GM19351 (cell line): ENCODE data around the gene SLC5A6.

Source experiments
- ATAC-seq: cut with Tn5 transposase; IDR thresholded peaks from one replicate; pipeline ENCODE4 v1.9.1; 2021; ENCODE audit warnings: mild to moderate bottlenecking, moderate library complexity; ENCODE audit not compliant: unreplicated experiment

SLC5A6 gene

DNA sequence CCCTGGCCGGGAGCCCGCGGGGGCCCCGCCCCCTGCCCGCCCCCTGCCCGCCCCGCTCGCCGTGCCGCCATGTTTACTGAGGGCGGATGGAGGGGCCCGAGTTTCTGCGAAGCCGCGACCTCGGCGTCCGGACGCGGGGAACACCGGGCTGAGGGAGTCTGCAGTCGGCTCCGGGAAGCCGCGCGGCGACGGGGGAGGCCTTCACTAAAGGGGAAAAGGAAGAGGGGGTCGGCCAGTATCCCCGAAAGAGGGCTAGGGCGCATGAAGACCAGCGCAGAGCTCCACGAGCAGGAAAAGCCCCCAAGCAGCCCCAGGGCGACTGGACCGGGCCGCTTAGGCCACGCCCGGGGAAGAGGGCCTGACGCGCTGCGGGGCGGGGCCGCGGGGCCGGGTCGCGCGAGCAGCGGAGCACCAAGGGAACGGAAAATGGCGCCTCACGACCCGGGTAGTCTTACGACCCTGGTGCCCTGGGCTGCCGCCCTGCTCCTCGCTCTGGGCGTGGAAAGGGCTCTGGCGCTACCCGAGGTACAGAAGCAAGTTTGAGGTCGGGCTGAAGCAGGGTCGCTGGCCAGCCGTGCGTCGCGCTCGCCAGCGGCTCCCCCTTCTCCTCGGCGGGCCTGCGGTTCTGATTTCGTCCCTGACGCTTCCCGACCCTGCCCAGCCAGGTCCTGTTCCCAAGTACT lies at the start of gene SLC5A6, which contains the start of gene ATRAID:
Gene SLC5A6, minus strand, starts transcription at position 326 of the 683 bp plus-strand sequence. CDS start 4,618 bp downstream, outside the sequence.
Gene ATRAID, plus strand, starts transcription at position 99 of the 683 bp plus-strand sequence. Its CDS starts 328 bp downstream, at position 427.
- peak; percentile 78 for ATAC-seq

DNA sequence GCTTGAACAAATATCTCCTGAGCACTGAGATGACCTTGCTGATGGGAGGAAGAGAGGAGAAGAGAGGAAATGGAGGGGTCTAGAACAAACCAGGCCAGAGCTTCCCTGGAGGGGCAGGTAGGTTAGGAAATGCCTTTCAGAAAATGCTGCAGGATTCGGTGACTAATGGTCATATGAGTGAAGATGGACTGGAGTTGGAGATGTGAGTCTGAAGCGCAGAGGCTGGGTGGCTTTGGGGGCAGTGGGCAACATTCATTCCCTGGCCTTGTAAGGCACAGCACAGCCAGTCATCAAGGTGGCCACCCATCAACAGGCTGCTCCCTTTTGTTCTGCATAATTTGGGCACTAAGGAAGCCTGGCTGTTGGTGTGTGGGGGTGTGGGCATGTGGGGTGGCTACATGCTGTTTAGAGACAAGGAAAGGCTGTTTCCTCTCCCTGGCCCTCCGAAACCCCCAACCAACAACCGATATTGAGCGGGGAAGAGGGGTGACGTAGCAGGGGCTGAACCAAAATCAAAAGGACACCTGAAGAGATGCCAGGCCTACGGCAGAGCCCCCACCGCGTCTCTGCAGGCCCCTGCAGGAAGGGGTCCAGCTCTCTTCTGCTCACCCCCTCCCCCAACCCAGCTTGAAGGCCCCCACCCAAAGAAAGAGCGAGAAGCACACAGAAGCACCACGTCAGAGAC lies 49.3 kb upstream of the SLC5A6 start:
- no peak for ATAC-seq

DNA sequence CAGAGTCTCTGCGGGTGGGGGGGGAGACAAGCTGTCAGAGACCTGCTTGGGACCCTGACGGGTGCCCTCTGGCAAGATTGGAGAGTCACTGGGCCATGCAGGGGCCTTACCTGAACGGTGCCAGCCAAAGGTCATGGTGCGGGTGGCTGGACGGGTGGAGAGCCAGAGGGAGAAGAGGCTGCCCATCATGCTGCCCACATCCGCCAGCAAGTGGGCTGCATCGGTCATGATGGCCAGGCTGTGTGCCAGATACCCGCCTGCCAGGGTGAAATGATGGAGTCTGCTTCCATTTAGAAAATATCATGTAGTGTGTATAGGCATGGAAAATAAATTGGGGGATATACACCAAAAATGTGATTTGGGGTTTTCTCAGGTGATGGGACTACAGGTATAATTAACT lies 46.0 kb upstream of the SLC5A6 start:
- ATAC-seq = no peak

DNA sequence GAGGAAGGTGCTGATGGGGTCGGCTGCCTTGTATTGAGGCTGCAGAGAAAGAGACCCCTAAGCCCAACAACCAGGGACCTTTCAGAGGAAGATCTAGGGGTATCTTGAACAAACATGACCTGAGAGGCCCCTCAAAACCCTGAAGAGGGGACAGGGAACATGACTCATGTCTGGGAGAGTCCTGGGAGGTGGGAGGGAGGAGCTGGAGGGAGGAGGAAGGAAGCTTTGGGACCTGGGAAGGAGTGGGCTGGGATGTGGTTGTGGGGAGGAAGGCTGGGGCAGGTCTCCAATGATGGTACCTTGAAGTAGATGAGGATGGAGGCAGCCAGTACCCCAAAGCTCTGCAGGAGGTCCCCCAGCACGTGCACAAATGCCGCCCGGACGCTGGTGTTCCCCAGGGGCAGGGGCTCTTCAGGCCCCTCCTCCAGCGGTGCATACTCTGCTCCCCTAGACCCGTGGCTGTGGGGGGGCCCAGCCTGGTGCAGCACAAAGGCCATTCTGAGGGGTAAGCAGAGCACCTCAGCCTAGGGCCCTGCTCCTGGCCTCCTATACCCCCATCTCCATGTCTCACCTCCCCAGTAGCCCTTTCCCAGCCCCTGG lies 44.9 kb upstream of the SLC5A6 start:
- no peak for ATAC-seq

DNA sequence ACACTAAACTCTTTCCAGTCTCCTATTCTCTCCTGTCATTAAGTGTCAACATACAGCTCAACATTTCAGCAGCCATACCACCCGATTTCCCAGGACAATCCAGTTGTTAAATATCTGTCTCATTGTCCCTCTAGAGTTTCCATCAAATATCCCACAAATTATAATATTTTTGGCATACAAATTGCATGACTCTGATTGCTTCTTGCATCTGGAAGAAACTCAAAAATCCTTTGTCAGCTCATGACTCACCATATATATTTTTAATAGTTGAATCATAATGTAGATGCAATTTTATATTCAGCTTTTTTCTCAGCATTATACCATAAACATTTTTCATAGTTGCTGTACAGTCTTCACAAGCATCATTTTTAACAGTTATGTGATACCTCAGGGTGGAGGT lies 43.6 kb upstream of the SLC5A6 start:
- ATAC-seq = no peak

DNA sequence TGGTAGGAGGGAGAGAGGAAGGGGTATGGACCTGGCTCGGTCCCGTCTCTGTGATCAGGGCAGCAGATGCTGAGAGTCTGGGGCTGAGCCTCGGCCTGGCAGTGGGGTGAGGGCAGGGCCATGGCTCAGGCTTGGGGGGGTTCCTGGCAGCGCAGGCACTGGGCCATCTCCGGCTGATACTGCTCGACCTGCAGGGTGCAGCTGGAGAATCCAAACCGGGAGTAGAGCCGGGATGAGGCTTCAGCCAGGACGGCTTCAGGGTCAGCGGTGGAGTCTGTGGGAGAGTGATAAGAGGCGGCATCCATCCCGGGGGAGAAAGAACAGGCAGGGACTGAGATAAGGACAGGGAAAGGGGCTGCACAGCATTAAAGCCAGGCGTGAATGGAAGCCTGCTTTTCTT lies 43.1 kb upstream of the SLC5A6 start:
- no peak for ATAC-seq

DNA sequence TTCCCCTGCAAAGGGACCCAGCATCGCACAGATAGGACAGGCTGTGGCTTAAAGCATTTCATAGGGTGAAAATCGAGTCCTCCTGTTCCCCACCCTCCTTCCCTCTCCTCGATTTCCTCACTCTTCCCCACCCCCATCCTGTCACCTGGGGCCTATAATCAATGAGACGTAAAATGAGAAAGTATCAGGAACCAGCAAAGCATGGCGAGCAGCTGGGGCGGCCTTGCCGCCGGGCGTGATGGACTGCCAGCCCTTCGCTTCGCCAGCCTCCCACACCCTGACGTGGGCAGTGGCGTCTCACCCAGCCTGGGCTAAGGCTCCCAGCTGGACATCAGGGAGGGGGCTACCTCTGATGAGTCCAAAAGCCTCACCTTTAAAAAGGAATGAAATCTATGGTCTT lies 39.7 kb upstream of the SLC5A6 start:
- ATAC-seq = no peak

DNA sequence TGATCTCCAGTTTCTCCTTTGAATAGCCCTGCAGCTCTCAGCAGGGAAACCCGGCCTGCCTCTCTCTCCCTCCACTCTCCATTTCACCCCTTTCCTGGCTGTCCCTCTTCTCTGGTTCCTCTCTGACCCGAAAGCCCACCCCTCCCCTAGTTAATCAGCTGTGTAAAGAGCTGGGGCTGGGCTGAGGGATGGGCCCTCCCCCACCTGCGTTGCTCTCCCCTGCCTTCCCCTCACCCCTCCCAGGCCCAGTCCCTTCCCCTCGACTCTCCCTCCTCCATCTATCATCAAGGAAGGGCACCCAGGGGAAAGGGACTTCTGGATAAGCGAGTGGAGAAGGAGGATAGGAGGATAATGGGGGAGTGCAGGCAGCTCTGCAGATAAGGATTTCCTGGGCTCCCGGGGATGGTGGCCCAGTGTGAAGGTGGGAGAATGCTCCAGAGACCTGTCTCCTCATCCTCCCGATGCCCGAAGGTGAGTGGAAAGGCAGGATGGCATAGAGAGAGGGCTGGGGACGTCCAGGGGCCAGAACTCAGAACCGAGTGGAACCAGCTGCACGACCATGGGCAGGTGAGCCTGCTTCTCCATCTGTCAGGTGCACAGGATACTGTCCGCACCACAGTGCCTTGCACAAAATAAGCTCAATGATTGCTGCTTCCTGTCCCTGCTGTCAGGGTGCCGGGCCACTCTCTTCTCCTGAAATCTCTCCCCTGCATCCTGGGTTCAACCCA lies 38.7 kb upstream of the SLC5A6 start:
- ATAC-seq = no peak

DNA sequence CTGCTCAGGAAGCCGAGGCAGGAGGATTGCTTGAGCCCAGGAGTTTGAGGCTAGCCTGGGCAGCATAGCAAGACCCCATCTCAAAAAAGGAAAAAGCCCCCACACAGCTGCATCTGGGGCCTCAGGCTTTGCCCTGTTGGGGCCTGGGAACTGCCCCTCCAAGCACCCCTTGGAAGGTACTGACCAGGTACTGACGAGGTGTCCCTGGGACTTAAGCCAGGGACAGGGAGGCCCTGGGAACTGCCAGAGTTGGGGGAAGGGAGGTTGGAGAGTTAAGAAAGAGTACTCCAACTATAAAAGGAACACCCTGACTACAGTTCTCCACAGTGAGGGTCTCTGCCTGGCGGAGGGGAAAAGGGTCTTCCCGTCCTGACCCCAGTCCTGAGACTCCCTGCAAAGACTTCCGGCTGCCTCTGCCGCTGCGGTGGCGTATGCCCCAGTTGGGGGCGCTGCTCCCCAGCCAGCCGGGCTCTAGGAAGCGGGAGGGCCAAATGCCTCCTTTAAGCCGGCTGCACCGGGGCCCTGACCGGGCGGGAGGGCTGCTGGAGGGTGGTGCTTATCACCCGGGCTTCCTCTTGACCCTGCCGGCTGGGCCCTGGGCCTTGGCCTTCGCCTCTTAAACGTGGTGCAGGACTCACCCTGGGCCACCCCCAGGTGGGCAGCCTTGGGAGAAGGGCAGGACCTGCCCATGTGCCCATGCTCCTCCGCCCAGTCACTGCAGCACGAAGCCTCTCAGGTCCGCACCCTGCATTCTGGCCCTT lies 38.0 kb upstream of the SLC5A6 start:
- ATAC-seq = no peak

DNA sequence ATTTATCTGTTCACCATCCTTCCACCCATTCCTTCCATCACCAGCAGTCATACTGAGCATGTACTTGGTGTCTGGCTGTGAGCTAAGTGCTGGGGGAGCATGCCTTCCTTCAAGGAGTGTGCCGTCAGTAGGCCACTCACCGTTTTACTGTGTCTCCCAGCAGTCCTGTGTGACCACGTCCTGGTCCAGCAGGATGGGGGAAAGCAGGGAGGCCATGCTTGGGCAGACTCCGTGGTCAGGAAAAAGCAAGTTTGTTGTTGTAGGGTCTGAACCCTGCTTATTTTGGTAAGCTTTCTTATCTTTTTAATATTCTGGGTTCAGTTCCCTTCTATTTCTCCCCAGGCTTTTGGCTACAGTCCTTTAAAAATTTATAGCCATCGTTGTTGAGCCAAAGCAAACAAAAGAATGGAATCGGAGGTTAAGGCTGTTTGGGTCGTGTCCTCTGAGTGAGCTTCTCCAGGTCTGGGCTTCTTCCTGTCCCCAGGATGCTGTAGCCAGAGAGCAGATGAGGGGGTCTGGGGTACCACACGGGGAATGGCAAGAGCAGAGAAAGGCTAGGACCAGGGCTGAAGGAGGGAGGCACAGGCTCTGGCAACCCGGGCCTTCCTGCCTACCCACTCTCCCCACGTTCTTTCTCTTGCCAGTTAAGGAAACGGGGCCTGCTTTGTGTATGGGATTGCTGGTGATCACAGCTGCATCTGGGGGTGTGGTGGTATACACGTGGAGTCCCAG lies 37.3 kb upstream of the SLC5A6 start:
- no peak for ATAC-seq

DNA sequence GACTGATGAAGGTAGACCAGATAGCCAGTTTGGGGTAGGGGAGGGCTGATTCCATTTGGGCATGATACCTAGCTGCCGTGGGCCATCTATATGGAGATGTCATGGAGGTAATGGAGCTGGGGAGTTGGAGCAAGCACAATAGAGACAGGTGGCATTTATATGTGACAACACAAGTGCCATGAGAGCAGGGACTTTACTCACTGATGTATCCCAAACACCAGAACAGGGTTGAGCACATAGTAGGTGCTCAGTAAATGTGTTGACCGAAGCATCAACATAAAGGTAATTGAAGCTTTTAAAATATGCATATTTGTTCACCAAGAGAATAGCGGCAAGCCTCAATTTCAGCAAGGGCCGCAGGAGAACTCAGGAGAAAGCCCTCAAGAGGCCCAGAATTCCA lies 35.8 kb upstream of the SLC5A6 start:
- no peak for ATAC-seq

DNA sequence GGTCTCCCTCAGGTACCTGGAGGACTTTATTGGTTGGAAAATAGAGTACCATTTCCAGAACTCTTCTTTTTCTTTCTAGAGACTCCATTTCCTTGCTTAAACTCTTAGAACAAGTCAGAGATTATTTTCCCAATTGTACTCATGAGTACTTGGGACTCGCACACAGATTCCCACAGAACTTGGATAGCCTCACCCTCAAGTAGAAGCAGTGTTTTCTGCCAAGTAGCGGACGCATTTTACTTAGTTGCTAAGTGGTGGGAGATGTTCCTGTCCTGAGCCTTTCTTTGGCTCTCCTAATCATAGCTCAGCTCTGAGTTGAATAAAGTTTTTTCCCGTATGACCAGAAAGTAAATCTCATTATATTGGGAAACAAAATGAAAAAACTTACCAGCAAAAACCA lies 33.6 kb upstream of the SLC5A6 start:
- ATAC-seq = no peak

DNA sequence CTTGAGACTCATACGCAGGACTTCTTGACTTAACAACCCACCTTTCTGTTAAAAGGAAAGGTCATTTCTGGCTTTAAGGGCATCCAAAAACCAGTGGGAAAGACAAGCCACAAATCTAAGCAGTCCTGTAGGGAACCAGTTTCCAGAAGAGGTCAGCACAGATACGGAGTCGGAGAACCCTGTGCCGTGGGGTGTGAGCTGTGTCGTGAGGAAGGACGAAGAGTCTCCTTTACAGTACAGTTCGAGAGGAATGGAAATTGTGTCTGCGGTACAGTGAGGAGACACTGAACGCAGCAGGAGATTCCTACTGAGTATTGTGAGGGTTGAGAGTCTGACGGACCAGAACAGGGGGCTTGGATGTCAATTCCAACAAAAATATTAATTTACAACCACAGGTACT lies 33.0 kb upstream of the SLC5A6 start:
- no peak for ATAC-seq

DNA sequence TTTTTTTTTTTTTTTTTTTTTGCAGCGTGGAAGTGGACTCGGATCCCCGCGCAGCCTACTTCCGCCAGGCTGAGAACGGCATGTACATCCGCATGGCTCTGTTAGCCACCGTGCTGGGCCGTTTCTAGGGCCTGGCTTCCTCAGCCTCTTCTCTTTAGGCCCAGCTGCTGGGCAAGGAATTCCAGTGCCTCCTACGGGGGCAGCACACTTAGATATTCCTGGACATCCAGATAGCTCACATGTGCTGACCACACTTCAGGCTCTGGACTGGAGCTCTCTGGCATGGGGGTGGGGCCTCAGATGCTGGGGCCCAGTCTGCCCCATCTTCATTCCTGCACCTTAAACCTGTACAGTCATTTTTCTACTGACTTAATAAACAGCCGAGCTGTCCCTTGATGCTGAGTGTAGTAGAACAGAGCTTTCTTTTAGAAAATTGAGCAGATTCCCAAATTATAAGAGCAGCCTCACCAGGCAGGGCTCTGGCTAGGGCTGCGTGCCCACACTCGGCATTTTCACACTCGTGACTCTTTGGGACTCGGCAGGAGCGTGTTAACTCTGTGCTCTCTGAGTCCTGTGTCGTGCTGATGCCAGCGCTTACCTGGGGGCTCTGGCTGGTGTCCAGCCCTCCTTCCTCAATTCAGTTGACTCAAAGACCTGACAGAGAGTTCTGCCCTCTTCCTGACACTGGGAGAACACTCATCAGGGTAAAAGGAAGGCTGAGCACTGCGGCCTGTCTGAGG lies 31.5 kb upstream of the SLC5A6 start:
- ATAC-seq = no peak

DNA sequence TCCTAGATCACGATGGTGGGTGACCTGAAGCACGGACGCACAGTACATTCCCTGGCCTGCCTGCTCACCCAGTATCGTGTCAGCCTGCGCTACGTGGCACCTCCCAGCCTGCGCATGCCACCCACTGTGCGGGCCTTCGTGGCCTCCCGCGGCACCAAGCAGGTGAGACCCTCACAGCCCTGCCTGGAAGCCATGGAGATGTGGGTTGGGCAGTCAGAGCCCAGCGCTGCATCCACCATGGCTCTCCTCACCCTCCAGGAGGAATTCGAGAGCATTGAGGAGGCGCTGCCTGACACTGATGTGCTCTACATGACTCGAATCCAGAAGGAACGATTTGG lies 30.5 kb upstream of the SLC5A6 start:
- no peak for ATAC-seq

DNA sequence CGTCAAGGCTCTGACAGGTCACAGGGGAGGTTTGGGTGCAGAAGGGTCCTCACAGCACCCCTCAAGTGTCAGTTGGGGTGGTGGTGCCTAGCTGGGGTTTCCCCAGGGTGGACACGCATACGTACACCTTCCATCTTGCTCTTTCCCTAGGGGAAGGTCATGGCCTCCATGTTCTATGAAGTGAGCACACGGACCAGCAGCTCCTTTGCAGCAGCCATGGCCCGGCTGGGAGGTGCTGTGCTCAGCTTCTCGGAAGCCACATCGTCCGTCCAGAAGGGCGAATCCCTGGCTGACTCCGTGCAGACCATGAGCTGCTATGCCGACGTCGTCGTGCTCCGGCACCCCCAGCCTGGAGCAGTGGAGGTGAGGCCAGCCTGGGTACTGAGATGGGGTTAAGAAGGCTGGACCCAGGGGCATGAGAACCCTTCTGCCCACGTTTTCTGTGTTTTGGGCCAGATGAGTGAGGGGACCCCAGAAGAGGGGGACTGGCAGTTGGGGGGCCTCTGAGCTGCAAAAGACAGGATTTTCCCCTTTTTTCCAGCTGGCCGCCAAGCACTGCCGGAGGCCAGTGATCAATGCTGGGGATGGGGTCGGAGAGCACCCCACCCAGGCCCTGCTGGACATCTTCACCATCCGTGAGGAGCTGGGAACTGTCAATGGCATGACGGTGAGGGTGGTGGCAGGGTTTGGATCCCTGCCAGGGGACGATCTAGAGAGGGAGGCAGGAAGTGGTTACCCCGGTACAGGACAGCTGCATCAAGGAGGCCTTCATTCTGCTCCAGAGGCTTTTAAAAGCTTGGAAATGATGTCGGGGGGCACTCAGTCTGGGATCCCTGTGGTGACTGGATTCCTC lies 29.9 kb upstream of the SLC5A6 start:
- no peak for ATAC-seq

DNA sequence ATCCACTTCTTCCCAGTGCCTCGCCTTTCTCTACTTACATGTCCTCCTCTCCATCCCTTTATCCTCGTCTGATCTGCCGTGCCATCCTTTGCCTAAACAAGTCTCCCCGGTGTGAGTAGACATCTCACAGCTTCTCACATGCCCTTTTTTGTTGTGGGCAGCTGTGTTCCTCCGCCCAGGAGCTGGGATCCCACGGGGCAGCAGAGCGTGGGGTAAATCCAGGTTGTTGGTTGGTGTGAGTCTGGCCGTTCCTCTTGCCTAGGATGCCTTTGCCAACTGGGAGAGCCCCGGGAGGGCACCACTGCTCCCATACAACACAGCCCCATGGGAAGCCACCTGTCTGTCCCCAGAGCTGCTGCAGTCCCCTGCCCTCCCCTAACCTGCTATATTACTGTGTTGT lies 28.3 kb upstream of the SLC5A6 start:
- ATAC-seq = no peak

DNA sequence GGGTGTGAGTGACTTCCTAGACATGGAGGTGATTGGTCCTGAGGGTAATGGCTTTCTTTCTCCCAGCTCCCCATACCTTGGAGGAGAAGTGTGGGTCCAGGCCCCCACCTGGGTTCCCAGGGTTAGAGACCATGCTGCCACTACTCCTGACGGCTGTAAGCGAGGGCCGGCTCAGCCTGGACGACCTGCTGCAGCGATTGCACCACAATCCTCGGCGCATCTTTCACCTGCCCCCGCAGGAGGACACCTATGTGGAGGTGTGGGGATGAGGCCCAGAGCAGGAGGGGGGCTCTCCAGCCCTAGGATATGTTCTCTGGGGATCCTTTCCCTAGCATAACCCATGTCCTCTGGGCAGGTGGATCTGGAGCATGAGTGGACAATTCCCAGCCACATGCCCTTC lies 26.9 kb upstream of the SLC5A6 start:
- ATAC-seq = no peak
